Panc1 (cell line): Measurements from ENCODE around the gene SLC9A9.

Experiments used
- POLR2AphosphoS5 ChIP-seq: IDR thresholded peaks from 2 replicates; pipeline ENCODE4 v1.6.1; 2012; ENCODE audit warnings: mild to moderate bottlenecking, low read depth, low read length, moderate library complexity
- REST ChIP-seq, 2 experiments: IDR thresholded peaks; 2 replicates each; pipeline ENCODE4 v1.6.1; 2011 to 2012; ENCODE audit warnings: low read depth in 2 of 2, control low read depth in 1 of 2, low read length in 1 of 2, mild to moderate bottlenecking in 1 of 2, moderate library complexity in 1 of 2; ENCODE audit not compliant: insufficient read depth in 1 of 2
- SIN3A ChIP-seq: IDR thresholded peaks from 2 replicates; pipeline ENCODE4 v1.6.1; 2012; ENCODE audit warnings: low read depth, mild to moderate bottlenecking, low read length, moderate library complexity, borderline replicate concordance; ENCODE audit not compliant: insufficient read depth
- TCF7L2 ChIP-seq: IDR thresholded peaks from 2 replicates; pipeline ENCODE4 v1.6.1; 2011; ENCODE audit warnings: mild to moderate bottlenecking, low read depth, low read length, inconsistent platforms
- TF ChIP-seq, protein P1 (sequence below): fragments of 450-650 bp; IDR thresholded peaks from 2 replicates; pipeline ENCODE4 v1.5.1; 2017; ENCODE audit warnings: mild to moderate bottlenecking

DNA sequence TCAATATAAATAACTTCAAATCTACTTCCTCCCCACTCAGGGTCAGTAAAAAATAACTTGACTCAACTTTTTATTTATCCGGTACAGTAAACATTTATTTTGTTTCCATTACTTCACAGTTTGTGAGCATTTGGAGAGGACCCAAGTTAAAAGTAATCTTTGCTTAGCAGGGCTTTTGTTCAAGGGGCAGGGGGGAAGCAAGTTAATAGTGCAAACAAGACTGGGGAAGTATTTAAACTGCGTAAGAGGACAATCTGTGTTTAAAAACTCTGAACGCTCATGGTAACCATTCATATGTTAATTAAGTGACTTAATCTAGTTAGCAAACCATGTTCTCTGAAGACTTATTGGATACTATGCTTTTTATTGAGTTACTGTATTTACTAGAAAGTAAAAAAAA, 346.2 kb downstream of the SLC9A9 start:
- TF ChIP-seq, protein P1, sequence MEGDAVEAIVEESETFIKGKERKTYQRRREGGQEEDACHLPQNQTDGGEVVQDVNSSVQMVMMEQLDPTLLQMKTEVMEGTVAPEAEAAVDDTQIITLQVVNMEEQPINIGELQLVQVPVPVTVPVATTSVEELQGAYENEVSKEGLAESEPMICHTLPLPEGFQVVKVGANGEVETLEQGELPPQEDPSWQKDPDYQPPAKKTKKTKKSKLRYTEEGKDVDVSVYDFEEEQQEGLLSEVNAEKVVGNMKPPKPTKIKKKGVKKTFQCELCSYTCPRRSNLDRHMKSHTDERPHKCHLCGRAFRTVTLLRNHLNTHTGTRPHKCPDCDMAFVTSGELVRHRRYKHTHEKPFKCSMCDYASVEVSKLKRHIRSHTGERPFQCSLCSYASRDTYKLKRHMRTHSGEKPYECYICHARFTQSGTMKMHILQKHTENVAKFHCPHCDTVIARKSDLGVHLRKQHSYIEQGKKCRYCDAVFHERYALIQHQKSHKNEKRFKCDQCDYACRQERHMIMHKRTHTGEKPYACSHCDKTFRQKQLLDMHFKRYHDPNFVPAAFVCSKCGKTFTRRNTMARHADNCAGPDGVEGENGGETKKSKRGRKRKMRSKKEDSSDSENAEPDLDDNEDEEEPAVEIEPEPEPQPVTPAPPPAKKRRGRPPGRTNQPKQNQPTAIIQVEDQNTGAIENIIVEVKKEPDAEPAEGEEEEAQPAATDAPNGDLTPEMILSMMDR: no peak
- TF ChIP-seq POLR2AphosphoS5 (no peak), REST (IDR thresholded peaks at IDR 0.05; ENCODE audit: insufficient read depth in 1 of 2, low read depth in 2 of 2, low read length in 1 of 2) (no peak), SIN3A (no peak), TCF7L2 (no peak)
